Urothelium cell line (cell line): Measurements from ENCODE around the gene PORCN.
A peak's percentile ranks its signal among the peaks of the same experiment; 100 is the strongest.
"Not testable (repeated sequence)": the region's sequence is repeated elsewhere in the genome, so short reads cannot be mapped to it uniquely, and the experiment has no call there.

ENCODE experiments used
- DNase-seq: peaks from one replicate; pipeline ENCODE4 v3.0.0; 2011; ENCODE audit warnings: low spot score, mixed read lengths
- FAIRE-seq: peaks from 2 replicates; lab custom pipeline; 2011; peaks lifted over from hg19 to GRCh38; lab: Jason Lieb, UNC

The PORCN gene

DNA sequence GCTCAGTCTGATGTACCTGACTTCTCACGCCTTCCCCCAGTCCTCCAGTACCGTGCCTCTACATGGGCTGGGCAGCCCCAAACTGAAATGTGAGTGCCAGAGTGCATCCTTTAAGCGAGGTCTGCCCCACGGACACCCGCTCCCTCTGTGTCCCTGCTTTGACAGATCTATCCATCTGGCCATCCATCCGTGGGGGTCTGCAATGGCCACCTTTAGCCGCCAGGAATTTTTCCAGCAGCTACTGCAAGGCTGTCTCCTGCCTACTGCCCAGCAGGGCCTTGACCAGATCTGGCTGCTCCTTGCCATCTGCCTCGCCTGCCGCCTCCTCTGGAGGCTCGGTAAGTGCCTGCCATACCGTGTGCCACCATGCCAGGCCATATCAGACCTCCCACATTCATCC, 827 bp downstream of the PORCN start:
- FAIRE-seq (no peak), DNase-seq (no peak)

DNA sequence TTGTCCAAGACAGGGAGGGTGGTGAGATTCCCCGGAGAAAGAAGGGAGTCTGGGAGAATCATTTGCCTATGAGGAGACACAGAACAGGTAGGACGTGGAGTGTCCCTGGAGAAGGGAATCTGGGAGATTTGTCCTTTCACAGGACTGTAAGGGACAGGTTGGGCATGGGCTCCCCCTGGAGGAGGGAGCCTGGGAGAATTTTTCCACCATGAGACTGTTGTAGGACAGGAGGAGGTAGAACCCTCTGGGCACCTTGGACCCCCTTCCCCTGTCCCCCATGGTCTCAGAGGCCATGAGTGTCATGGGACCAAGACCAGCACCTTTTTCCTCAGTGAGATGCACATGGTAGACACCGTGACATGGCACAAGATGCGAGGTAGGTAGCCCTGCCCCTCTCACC, 2.8 kb downstream of the PORCN start:
- DNase-seq (peak; percentile 23), FAIRE-seq (no peak)

DNA sequence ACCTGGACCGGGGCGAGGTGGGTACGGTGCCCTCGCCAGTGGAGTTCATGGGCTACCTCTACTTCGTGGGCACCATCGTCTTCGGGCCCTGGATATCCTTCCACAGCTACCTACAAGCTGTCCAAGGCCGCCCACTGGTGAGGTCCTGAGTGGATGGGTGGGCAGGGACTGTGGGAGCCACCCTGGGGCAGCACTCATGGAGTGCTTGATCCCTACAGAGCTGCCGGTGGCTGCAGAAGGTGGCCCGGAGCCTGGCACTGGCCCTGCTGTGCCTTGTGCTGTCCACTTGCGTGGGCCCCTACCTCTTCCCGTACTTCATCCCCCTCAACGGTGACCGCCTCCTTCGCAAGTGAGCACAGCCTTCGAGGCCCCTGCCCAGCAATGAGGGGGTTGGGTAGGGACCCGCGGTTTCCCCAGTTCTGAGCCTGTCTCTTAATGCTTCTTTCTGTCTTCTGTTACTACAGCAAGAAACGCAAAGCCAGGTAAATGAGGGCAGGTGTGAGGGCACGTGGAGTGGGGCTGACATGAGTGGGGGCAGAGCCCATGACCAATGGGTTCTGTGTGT, 3.7 kb downstream of the PORCN start:
- FAIRE-seq (no peak), DNase-seq (no peak)

DNA sequence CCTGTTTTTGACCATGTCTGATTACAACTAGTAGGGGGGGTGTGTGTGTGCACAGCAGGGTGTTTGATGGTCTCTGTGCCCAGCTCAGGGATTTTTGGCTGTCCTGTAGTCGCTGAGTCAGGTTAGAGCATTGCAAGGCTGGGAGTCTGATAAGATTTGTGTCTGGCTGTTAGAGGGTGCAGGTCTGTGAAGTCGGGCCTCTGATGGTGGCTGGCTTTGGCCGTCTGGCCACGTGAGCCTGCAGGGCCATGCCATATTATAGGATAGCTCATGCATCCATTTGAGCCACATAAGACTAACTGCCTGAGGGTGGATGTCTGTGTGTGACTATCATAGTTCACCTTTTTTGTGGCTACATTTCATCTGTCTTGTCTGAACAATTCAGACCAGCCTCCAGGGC, 4.9 kb downstream of the PORCN start:
- DNase-seq (no peak), FAIRE-seq (no peak)

DNA sequence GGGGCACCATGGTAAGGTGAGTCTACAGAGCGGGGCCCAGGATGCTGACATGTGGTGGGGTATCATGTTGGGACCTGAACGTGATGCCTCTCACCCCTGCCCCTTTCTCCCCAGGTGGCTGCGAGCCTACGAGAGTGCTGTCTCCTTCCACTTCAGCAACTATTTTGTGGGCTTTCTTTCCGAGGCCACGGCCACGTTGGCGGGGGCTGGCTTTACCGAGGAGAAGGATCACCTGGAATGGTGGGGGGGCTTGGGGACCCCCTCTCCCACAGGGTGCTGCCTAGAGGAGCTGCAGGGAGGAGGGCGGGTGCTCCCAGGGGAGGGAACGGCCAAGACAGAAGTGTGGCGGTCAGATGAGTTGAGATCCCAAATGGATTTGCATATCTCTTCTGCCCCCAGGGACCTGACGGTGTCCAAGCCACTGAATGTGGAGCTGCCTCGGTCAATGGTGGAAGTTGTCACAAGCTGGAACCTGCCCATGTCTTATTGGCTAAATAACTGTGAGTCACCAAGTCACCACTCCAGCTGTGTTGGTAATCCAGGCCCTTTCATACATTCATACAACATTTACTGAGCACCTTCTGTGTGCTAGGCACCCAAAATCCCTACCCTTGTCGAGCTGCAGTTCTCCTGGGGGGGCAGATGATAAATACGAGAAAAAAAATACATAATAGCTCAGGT, 5.5 kb downstream of the PORCN start:
- DNase-seq (no peak), FAIRE-seq (no peak)

DNA sequence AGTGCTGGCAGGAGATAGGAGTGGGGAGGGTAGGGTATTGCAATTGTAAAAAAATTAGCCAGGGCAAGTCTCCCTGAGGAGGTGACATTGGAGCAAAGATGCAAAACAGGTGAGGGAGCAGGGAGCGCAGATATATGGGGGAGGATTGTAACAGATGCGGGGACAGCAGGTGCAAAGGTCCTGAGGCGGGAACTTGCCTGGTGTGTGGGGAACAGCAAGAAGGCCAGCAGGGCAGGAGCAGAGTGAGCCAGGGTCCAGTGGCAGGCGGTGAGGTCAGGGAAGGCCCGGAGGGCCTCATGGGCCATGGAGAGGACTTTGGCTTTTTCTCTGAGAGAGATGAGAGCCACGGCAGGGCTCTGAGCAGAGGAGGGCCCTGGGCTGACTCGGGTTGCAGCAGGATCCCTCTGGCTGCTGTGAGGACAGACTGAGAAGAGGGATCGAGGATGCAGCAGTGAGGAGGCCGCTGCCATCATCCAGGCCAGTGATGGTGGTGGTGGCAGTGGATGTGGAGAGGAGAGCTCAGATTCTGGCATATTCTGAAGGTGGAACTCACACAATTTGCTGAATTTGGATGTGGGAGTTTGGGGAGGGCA, 6.2 kb downstream of the PORCN start:
- DNase-seq (no peak), FAIRE-seq (no peak)

DNA sequence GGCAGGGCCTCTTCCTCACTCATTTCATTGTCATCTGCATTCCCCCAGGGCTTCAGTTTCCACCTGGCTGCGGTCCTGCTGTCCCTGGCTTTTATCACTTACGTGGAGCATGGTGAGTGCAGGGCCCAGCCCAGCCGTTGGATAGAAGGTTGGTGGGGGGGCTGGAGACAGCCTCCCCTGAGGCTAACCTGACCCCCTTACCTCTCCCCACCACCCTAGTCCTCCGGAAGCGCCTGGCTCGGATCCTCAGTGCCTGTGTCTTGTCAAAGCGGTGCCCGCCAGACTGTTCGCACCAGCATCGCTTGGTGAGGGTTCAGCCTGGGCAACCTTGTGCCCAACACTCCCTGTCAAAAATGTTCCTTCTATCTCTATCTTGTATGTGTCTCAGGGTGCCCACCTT, 7.0 kb downstream of the PORCN start:
- FAIRE-seq (no peak), DNase-seq (no peak)

DNA sequence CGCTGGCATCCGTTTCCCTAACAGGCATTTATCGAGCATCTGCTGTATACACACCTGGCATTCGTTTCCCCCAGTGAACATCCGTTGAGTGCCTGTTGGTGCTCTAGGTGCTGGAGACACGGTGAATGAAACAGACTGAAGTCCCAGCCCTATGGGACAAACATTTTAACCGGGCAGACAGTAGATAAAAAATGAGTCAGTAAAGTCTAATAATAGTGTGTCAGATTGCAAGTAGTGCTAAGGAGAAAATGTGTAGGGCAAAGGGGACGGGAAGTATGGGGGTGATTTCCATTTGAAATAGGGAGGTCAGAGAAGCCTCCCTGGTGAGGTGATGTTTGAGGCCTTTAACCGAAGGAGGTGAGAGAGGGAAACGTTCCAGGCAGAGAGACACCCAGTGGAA, 7.5 kb downstream of the PORCN start:
- no peak for DNase-seq
- no peak for FAIRE-seq

DNA sequence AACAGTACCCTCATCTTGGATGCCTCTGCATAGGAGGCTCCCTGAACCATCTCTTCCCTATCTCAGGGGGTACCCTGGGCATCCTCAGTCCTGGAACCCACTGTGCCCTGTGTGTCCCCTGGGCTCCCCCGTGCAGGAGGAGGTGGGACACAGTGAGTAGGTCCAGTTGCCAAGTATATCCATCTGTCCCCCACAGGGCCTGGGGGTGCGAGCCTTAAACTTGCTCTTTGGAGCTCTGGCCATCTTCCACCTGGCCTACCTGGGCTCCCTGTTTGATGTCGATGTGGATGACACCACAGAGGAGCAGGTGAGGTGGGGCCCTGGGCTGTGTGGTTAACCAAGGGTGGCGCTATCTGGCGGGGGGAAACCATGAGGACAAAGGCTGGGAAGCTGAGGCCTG, 8.2 kb downstream of the PORCN start:
- no peak for DNase-seq
- no peak for FAIRE-seq

DNA sequence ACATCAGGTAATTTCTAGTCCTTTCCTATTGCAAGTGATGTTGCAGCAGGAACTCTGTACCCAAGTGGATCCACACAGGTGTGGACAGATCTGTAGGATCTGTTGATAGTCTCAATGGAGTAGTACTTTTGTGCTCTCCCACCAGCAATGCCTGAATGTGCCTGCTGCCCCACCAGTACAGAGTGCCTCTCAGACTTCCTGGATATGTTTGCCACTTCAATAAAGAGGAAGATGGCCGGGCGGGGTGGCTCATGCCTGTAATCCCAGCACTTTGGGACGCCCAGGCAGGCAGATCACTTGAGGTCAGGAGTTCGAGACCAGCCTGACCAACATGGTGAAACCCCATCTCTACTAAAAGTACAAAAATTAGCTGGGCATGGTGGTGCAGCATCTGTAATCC, 10.7 kb downstream of the PORCN start:
- not testable (repeated sequence) for DNase-seq, FAIRE-seq

DNA sequence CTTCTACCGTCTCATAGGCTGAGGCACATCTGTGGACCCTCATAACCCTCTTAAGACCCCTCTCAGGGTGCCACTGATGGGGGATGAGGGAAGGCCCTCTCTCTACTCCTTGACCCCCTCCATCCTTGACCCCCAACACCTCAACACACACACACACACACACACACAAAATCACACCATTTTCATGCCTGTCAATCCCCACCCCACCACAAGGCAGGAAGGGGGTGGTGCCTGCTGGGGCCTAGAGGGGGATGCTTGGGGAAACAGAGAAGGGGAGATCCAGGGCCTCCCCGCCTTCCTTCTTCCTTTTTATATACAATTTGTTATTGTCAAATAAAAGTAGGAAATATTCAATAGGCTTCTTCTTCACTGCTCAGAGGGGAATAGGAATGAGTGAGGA, 11.7 kb downstream of the PORCN start:
- no peak for FAIRE-seq
- DNase-seq = no peak

DNA sequence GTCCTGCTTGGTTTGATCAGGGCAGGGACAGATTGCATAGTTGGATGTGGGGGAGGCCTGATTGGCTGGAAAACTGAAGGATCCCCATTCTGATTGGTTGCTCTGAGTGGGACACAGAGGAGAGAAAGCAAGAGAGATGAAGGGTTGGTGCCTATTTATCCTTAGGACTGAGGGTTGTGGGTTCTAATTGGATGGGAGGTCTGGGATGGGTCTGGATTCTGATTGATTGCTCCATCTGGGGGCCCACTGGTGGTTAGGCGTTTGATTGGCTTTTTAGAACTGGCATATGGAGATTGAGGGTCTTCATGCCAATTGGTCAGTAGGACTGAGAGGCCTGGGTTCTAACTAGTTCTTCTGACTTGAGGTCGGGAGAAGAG, 12.2 kb downstream of the PORCN start:
- FAIRE-seq = no peak
- DNase-seq = no peak

DNA sequence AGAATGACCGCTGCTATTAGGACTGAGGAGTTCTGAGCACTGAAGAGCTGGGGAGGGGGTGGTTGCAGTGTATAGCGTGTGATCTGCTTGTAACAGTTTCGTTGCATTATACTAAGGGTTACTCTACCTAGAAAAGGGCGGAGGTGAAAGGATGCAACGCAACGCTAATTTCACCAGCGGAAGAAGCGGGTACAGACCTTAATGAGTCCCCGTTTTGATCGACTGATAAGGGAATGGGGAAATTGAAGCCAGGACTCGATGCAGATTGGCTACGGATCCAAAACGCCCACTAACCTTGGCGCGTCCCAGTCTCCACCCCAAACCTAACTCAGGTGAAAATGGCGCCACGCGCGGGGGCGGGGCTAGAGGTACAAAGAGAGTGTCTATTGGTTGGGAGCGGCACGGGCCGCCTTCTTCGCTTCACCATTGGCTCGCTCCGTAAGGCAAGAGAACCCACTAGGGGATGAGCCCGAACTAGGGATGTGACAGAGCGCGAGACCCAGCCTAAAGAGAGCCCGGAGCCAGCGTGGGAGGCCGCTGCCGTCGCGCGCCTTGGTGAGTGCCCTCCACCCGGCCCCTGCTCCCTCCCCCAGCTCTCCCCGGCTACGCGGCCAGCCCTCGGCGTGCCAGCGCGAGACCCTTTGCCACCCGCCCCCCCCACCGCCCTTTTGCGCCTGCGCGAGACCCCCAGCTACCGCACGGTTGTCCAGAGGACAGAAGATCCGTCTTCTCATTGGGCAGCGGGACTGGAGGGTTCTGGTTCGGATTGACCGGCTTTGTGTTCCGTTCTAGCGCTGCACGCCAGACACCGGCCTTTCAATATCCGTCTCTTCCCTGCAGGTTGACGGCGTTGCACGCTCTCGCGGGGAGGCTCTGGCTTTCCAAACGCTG, 12.8 kb downstream of the PORCN start, which contains the start of gene EBP:
EBP (plus strand) TSS at position 456 of the 891 bp plus-strand sequence. CDS start 1,964 bp downstream, outside the sequence.
- FAIRE-seq = no peak
- peak; percentile 93 for DNase-seq

DNA sequence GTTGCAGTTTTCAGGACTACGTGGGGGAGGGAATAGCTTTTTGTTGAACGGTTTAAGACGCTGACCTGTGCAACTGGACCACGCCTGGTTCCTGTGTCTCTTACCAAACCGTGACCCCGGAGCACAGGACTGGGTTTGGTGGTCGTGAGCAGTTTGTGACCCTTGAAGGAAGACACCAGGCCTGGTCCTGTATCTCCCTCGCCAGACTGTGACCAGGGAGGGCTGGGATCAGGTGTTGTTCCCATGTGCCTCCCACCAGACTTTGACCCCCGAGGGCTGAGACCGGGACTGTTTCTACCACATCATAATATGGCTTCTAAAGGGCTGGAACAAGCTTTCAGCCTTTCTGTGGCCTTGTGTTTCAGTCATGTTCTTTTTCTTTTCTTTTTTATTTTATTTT, 13.5 kb downstream of the PORCN start:
- no peak for FAIRE-seq
- no peak for DNase-seq

DNA sequence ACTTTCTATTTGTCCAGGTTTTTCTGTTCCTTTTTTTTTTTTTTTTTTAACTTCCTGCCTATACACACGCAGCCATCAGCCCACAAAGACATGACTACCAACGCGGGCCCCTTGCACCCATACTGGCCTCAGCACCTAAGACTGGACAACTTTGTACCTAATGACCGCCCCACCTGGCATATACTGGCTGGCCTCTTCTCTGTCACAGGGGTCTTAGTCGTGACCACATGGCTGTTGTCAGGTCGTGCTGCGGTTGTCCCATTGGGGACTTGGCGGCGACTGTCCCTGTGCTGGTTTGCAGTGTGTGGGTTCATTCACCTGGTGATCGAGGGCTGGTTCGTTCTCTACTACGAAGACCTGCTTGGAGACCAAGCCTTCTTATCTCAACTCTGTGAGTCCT, 14.9 kb downstream of the PORCN start:
- FAIRE-seq (no peak), DNase-seq (no peak)

DNA sequence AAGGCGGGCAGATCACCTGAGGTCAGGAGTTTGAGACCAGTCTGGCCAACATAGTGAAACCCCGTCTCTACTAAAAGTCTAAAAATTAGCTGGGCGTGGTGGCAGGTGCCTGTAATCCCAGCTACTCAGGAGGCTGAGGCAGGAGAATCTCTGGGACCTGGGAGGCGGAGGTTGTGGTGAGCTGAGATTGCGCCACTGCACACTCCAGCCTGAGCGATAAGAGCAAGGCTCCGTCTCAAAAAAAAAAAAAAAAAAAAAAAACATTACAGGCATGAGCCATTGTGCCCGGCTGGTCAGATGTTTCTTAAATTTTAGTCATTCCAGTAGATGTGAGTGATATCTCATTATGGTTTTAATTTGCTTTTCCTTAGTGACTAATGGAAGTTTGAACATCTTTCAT, 17.1 kb downstream of the PORCN start:
- FAIRE-seq, DNase-seq: not testable (repeated sequence)

DNA sequence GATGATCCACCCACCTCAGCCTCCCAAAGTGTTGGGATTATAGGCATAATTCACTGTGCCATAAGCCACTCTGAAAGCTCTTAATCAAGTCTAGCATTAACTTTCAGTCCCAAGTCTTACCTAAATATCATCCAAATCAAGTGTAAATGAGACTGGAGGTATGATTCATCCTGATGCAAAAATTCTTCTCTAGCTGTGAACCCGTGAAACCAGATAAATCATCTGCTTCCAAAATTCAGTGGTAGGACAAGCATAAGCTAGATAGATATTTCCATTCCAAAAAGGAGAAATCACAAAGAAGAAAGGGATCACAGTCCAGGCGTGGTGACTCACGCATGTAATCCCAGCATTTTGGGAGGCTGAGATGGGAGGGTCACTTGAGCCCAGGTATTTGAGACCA, 21.9 kb downstream of the PORCN start:
- FAIRE-seq (no peak), DNase-seq (no peak)

DNA sequence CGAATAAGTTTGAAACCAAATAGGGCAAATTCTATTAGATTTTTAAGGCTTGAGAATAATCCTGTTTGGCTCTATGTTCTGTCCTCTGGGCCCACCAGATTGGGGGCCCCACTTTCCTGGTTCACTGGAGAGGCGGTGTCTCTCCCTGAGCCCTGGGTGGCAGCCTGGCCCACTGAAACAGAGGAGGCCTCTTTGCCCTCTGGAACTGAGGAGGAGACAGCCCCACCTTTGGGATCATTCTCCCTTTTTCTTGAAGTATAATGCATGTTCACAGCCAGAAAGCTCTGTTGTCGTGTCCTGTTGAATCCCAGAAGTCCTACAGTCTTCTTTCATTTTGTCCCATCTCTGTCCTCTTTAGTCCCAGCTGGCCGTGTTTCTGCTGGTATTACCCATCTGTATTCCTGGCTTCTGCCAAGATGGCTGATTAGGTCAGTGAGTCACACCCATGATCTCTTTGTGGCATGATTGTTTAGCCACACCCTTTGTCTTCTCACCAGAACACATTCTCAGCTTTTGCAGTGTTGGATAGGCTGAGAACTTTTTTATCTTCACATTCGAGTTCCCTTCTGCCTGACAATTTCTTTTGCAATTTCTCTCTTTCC, 22.7 kb downstream of the PORCN start:
- FAIRE-seq (no peak), DNase-seq (peak; percentile 46)

DNA sequence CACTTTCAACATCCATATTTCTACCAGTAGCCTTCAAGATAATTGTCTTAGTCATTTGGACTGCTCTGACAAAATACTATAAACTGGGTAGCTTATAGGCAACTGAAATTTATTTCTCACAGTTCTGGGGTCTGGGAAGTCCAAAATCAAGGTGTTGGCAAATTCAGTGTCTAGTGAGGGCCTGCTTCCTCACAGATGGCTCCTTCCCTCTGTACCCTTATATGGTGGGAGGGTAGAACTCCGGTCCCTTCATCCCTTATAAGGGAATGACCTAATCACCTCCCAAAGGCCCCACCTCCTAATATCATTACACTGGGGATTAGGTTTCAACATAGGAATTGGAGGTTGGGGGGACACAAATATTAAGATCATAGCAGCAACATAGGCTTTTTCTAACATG, 23.4 kb downstream of the PORCN start:
- no peak for FAIRE-seq

DNA sequence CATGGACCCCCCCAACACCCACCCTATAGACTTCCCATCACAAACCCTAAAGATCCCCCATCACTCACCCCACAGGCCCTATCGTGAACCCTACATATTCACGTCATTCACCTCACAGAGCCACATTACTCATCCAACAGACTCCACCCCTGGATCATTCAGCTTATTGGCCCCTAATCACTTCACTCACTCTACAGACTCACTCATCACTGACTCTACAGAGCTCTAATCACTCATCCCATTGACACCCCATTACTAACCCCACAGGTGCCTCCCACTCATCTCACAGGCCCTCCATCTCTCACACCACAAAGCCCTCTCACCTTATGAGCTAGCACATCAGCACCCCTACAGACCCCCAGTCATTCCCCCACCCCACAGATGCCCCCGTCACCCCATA, 24.4 kb downstream of the PORCN start:
- FAIRE-seq (no peak), DNase-seq (no peak)

More for the DNA sequence above, 23.4 kb downstream of the PORCN start:
- DNase-seq = no peak
